ENCODE results near the gene NPBWR2. TPM values are rescaled to one million over a fixed set of nuclear protein-coding genes. Genes with fewer than 3 reads are reported as not detected.

The NPBWR2 gene
- total RNA-seq, 1 experiment from 2014 or later = not detected

GRCh38 chr20:64080813-64081623 is 26.3 kb downstream of the NPBWR2 start:
- POLR2A ChIA-PET = interaction anchor here (0.8 to 1.3 kb wide), 2 partner anchors 141 to 175 kb away, joined by 5 to 6 read pairs; no protein-coding TSS in a partner anchor
- DNase-seq (ENCODE audit: unreplicated experiment) = no peak
- Mint-ChIP-seq H3K27me3 (ENCODE audit: insufficient read depth, unreplicated experiment) (no peaks in the 10 kb centered on the region), H3K27ac (ENCODE audit: low read depth, unreplicated experiment) (no peak overlapping the region), H3K4me1 (ENCODE audit: insufficient read depth, unreplicated experiment) (peaks cover 8% of the 10 kb centered on the region), H3K4me3 (ENCODE audit: unreplicated experiment) (peak overlapping the region; percentile 60), H3K36me3 (ENCODE audit: insufficient read depth, unreplicated experiment) (peaks cover 6% of the 10 kb centered on the region), H3K9me3 (ENCODE audit: unreplicated experiment) (no peaks in the 10 kb centered on the region)
- no TSS peak for BruUV-seq (replicated peaks)
- CTCF ChIA-PET = interaction anchor here (0.5 to 8.9 kb wide), 7 partner anchors 11 to 554 kb away, joined by 4 to 93 read pairs (median 6); no protein-coding TSS in a partner anchor
- intact Hi-C loops (cut with micrococcal nuclease) = no loop called here
- no peak for TF ChIP-seq CTCF (IDR thresholded peaks at IDR 0.05; ENCODE audit: unreplicated experiment)

GRCh38 chr20:64080013-64080812 is 27.2 kb downstream of the NPBWR2 start, which contains the start of gene OPRL1:
TSS of gene OPRL1 (plus strand) at chr20:64080082. CDS start at chr20:64092721, 12,639 bp downstream.
- TF ChIP-seq CTCF (IDR thresholded peaks at IDR 0.05; ENCODE audit: unreplicated experiment) = no peak
- Mint-ChIP-seq H3K9me3 (ENCODE audit: unreplicated experiment) (no peaks in the 10 kb centered on the region), H3K27me3 (ENCODE audit: insufficient read depth, unreplicated experiment) (no peaks in the 10 kb centered on the region), H3K4me1 (ENCODE audit: insufficient read depth, unreplicated experiment) (peaks cover 8% of the 10 kb centered on the region), H3K27ac (ENCODE audit: low read depth, unreplicated experiment) (peak within 1 kb of the TSS; percentile 83), H3K4me3 (ENCODE audit: unreplicated experiment) (peak within 1 kb of the TSS; percentile 73), H3K36me3 (ENCODE audit: insufficient read depth, unreplicated experiment) (peaks cover 6% of the 10 kb centered on the region)
- no peak for DNase-seq (ENCODE audit: unreplicated experiment)
- ChIA-PET POLR2A (interaction anchor here (0.8 to 2.0 kb wide), 8 partner anchors 15 to 807 kb away, joined by 3 to 8 read pairs (median 4); partner anchors contain the start of genes ARFGAP1, SAMD10 and TCEA2), CTCF (interaction anchor here (0.5 to 8.9 kb wide), 5 partner anchors 11 to 42 kb away, joined by 4 to 93 read pairs (median 6); no protein-coding TSS in a partner anchor)
- no TSS peak for BruUV-seq (replicated peaks)
- intact Hi-C loops (cut with micrococcal nuclease) = no loop called here

- intact Hi-C loops (cut with micrococcal nuclease) = no loop called here
- Mint-ChIP-seq H3K4me1 (ENCODE audit: insufficient read depth, unreplicated experiment) (peaks cover 8% of the 10 kb centered on the region), H3K27me3 (ENCODE audit: insufficient read depth, unreplicated experiment) (no peaks in the 10 kb centered on the region), H3K27ac (ENCODE audit: low read depth, unreplicated experiment) (peak within 1 kb of the TSS; percentile 83), H3K36me3 (ENCODE audit: insufficient read depth, unreplicated experiment) (peaks cover 6% of the 10 kb centered on the region), H3K4me3 (ENCODE audit: unreplicated experiment) (peak within 1 kb of the TSS; percentile 73), H3K9me3 (ENCODE audit: unreplicated experiment) (no peaks in the 10 kb centered on the region)
- DNase-seq (ENCODE audit: unreplicated experiment) = peak; percentile 47
- ChIA-PET POLR2A (interaction anchor here (0.6 to 2.0 kb wide), 10 partner anchors 14 to 806 kb away, joined by 3 to 10 read pairs (median 4); partner anchors contain the start of genes ARFGAP1, SAMD10 and TCEA2), CTCF (interaction anchor here (0.5 to 8.9 kb wide), 5 partner anchors 10 to 1574 kb away, joined by 3 to 93 read pairs (median 6); no protein-coding TSS in a partner anchor)
- no TSS peak for BruUV-seq (replicated peaks)
- no peak for TF ChIP-seq CTCF (IDR thresholded peaks at IDR 0.05; ENCODE audit: unreplicated experiment)
These were observed 27.9 kb downstream of the NPBWR2 start, which contains the start of gene RGS19 for GRCh38 chr20:64079273-64080012. TSS of gene RGS19 (minus strand) at chr20:64079518. CDS start at chr20:64076886, 2,632 bp downstream.
